ENCODE results near the gene DNM3.

DNA sequence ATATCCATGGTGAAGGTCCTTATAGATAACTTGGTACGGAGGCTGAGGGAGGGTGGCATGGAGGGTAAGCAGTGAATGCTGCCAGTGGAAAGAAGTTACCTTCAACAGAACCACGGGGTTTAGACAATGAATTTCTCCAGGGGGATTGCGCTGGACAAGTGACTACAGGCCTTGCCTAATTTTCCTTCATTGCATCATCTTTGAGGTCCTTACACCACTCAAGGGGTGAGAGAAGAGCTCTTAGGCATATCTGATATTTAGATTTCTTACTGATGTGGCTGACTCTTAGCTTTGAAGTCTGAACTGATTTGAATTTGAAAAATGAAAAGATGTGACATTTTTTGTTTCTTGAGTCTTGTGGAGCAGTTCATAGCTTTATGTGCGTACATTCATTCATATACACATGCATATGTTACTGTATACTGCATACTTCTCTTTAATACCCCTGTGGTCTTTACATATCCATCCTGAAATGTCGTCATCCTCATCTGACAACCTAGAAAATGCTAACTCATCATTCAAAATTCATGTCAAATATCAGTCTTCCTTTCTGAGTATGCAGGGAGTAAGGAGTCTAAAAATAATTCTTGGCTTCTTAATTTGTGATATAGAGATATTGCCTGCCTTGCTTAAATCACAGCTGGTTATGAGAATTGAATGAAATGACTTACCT, 63.6 kb downstream of the DNM3 start:
- TF ChIP-seq, protein P1, sequence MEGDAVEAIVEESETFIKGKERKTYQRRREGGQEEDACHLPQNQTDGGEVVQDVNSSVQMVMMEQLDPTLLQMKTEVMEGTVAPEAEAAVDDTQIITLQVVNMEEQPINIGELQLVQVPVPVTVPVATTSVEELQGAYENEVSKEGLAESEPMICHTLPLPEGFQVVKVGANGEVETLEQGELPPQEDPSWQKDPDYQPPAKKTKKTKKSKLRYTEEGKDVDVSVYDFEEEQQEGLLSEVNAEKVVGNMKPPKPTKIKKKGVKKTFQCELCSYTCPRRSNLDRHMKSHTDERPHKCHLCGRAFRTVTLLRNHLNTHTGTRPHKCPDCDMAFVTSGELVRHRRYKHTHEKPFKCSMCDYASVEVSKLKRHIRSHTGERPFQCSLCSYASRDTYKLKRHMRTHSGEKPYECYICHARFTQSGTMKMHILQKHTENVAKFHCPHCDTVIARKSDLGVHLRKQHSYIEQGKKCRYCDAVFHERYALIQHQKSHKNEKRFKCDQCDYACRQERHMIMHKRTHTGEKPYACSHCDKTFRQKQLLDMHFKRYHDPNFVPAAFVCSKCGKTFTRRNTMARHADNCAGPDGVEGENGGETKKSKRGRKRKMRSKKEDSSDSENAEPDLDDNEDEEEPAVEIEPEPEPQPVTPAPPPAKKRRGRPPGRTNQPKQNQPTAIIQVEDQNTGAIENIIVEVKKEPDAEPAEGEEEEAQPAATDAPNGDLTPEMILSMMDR (IDR thresholded peaks at IDR 0.05), result no peak
- TF ChIP-seq POLR2A (IDR thresholded peaks at IDR 0.05), result no peak

Measured in adrenal gland (tissue), 5 donors.